Stimulated activated CD8-positive, alpha-beta memory T cell treated with anti-CD3 and anti-CD28 coated beads, Interleukin-7, amount 100 ng/mL, for 24 hours (primary cell): Measurements from ENCODE around the gene ATP23.

Source experiments
- DNase-seq: peaks from one replicate; pipeline ENCODE4 v3.0.0-alpha.2; 2020; ENCODE audit warnings: low read depth

The ATP23 gene, protein sequence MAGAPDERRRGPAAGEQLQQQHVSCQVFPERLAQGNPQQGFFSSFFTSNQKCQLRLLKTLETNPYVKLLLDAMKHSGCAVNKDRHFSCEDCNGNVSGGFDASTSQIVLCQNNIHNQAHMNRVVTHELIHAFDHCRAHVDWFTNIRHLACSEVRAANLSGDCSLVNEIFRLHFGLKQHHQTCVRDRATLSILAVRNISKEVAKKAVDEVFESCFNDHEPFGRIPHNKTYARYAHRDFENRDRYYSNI

DNA sequence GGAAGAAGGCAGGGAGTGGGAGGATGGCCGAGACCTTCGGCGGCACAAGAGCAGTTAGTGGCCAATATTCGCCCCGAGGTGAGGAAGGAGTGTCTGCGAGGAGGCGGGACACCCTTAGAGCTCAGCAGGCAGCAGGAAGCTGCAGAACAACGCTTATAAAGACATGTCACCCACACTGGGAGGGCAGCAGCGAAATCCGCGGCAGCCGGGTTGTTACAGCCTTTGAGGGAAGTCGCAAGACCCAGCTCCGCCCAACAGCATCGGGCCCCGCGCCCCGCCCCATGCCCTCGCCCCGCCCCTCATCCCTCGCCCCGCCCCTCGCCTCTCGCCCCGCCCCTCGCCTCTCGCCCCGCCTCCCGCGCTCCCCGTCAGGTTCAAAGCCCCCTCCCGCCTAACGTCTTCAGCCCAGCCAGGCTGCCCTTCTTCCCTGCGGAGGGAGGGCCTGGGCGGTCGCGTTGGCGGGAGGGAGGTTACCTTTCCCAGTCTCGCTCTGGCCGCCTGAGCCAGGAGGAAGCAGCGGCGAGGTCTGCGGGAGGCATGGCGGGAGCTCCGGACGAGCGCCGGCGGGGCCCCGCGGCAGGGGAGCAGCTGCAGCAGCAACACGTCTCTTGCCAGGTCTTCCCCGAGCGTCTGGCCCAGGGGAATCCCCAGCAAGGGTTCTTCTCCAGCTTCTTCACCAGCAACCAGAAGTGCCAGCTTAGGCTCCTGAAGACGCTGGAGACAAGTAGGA, at the start of gene ATP23:
ATP23 (plus strand) TSS at position 403 of the 730 bp plus-strand sequence; CDS start at position 538, 135 bp downstream.
- peak; percentile 70 for DNase-seq

DNA sequence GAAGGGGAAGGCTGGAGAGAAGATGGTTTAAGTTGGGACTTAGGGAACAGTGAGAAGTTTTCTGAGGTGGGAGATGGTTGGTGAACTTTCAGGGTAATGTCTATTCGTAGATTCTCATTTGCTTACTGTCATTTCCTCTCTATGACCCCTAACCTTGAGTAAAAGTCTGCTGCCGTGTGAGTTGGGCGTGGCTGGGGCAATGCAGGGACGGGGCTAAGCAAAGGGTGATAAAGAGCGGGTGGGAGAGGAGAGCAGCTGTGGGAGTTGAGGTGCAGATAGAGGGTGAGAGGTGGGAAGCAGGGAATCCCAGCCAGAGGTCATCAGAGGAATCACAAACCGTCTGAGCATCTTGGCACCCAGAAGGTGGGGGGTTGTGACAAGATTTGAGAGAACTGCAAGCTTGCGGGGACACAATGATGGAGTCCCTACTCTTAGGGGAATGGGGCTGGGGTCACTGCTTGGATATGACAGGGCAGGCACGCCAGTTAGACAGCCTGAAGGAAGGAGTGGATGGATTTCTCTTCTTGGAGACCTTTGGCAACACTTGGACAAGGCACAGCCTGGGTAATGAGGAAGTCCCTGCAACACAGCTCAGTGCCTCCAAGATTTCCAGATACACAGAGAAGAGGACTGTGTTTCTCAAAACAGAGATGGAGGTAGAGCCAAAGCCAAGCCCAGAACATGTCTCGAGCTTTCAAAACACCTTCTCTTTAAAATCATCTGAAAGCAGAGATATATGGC, 49.0 kb upstream of the ATP23 start:
- DNase-seq = no peak

DNA sequence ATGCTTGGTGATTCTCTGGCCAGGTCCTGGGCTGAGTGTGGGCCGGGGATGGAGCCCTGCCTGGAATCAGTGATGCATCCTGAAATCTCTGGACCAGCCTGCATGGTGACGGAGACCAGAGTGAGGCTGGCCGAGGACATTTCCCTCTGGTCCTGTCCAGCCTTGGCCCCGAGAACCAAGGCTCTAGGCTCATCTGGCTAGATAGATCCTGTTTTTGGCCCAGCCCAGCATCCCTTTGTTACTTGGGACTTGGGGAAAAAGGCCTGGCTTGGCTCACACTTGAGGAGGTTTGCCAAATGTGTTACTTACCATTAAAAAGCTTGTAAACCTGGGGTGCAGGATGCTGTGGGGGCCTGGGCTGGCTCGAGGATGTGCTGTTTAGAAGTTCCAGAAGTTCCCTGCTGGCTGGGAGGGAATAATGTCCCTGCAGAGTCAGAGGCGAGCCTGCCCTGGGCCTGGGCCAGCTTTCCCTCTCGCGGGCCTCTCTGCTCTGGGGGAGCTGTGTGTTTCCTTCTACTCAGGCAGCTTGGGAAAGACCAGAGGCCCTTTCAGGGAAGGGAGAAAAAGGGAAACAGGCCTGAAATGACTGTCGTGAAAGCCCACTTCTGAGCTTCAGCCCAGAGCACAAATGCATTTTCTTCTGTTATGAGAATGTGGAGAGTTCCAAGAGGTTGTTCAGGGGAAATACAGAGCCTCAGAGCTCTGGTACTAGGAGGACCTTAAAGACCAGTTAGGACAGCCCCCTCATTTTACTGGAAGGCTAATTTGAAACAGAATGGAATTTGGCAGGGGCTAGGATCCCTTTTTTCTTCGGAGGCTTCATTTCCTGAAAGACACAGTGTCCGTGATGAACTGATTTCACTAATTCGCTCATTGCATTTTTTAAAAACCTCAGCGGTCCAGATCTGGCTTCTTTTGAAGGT, 47.7 kb upstream of the ATP23 start:
- DNase-seq = no peak

DNA sequence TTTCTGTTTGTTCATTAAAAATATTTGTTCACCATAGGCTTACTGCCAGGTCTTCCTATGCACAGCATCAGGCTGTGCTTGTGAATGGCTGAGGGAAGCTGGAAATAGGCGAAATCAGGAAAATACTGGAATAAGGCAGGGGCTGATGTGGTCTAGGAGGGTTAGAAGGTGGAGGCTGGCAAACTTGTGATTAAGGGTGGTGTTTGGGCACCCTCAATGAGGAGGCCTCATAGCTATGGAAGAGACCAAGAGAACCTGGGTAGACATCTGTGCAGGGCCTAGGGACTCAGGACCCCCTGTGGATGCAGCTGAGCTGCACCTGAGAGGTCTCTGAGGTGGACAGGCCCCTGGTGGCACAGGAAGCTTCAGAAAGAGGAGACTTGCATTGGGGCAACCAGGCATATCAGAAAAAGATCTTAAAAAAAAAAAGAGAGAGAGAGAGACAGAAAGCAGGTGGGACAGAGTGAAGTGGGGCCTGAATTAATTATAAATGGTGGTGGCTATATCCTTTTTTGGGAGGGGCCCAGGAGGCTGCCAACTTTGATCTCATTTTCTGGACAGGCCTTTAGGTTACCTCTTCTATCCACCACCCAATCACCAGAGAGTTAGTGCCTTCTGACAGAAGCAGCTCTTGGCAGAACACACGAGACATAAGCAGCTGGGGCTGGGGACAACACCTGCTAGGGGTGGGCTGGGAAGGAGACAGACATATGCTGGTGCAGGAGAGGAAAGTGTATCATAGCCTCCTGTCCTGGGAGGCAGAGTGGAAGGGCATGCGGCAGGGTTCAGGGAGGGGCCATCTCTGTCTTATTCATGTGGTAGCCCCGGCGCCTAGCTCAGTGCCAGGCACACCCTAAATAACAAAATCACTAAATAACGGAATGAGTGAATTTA, 46.7 kb upstream of the ATP23 start:
- no peak for DNase-seq

DNA sequence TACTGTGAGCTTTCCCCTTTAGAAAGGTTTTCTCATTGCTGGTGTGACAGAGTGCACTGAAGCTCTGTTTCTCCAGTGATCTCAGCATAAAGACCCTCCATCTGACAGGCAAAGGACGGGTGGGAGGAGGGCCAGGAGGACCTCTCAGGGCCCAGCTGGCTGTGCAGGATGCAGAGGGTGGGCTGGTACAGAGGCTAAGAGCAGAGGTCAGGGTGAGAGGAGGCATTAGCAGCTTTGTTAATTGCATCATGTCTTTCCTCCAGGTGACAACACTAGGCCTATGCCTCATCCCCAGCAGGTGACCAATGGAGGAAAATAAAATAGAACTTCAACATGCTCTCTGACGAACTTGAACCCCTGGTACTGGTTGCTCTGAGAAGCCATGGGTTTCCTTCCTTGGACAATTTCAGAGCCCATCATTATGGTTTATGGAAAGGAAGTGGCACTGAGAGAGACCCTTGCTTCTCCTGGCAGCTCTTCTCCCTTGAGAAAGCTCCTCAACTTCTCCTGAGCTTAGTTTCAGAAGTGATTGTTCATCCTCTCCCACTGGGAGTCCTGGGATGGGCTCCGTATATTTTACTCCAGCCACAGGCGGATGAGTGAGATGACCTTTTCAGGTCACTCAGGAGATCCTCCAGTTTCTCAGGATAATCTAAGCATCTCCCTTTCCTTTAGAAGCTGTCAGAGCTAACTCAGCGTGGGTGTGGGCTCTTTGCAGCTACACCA, 45.8 kb upstream of the ATP23 start:
- DNase-seq = no peak

DNA sequence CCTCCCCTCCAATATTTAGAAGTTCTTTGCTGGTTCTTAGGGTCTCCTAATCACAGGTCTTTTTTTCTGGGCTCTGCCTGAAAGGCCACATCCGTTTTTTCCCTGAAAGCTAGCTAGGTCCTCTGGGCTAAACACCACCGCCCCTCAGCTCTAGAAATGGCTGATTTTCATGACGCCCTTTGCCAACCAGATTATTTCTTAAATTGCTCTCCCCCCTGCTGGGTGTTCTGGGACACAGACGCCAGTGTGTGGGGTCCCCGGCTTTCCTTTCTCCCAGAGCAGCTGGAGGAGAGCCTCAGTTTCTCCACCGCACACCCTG, 45.3 kb upstream of the ATP23 start:
- DNase-seq = no peak

DNA sequence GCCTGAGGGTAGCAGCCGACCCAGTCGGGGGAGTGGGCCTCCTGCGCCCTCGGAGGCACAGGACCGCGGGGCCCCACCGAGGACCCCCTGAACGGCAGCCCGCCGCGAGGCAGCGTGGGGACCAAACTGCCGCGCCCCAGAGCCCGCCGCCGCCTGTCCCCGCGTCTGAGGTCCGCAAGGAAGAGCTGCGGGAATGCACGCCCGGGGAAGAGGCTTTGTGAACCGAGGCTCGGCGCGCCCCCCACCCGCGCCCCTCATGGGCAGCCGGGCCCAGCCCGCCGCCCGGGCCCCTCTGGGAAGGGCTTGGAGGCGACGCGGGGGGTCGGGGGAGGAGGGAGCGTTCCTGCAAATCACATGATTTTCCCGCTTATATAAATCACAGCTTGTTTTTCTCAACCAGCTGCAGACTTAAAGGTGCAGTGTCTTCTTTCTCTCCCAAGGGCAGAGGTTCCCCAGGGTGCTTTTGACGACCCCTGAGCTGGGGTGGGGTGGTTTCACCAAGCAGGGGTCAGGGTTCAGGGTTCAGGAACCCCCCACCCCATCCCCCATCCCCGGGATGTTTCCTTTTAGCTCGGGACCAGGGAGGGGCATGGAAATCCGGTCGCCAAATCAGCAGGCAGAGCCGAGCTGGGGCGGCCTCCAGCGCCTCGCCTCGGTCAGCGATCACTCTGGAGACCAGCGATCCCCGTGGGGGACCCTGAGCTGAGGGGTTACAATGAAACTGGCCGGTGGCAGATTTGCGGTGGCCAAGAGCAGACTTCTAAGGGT, 44.7 kb upstream of the ATP23 start:
- no peak for DNase-seq

DNA sequence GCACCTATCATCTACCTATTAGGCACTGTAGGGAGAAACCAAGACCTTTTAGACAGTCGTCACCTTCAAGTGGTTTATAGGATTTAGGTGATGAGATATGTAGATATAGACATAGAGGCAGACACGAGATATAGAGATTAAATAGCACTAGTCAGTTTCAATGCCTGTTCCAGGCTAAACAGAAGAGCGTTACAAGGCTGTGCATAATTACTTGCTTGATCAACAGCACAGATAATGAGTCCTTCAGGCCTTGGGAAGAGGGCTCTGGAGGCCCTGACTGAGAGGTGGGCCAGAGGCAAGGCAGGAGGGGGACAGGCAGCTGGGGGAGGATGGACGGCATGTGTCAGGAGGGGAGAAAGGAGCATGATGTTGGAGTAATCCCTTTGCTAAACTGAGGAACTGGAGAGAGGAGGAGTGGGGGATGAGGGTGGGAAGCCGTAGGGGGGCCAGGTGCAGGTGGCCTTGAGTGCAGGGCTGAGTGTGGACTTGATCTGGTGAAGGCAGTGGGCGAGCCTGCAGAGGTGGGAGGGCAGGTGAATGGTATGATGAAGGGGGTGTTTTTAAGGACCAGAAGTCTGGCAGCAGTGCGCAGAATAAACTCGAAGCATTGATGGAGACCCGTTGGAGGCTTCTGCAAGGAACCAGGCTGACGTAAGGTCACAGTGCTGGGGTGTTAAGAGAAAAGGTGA, 43.9 kb upstream of the ATP23 start:
- DNase-seq = no peak

DNA sequence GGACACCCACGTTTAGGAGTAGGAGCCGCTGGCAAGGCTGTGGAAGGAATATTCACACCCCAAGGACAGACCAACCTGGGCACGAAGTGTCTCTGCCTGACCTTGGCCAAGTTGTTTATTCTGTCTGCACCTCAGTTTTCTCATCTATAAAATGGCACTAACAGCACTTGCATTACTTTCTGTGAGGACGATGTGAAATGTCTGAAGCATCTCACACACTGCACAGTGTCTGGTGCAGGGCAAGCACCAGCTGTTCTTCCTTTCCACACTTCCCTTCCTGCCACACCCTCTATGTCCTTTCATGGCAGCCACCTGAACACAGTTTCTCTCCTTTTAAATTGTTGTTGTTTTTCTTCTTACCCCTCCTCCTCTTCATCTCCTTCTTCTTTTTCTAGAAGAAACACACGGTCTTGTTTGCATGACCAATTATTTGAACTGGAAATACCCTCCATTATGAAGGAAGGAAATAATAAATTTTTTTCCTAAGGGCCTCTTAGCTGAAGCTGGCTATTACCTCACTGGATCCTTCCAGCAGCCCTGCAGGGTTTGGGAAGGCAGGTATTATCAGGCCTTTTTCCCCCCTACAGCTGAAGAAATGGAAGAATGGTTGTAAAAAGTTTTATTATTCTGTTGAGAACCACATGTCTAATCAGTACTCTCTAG, 42.9 kb upstream of the ATP23 start:
- DNase-seq = no peak

DNA sequence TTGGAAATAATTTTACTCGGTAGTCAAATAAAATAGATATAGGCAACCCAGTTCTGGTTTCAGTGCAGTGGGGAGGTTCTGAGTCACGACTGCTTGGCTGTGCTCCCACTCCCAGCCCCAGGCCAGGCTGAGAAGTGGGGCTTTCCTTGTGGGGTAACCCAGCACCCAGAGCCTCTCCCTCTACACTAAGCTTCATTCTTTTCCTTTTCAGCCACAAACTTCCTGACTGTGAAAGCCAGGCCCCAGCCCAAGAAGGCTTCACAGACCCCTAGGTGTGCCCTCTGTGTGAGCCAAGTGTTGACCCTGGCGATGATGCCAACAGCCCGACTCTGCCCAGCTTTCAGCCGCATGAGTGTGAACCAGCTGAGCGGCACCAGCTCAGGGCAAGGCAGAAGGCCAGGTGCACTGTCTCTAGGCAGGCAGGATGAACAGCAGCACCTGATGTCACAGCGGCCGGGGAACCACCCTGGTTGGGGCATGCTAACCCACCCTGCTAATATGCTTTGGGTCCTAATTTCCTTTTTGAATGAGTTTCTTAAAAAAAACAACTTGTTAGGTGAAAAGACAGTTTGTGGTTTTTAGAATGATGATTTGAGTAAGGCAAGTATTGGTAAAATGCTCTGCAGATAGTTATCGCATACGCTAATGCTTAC, 42.2 kb upstream of the ATP23 start:
- peak; percentile 57 for DNase-seq

DNA sequence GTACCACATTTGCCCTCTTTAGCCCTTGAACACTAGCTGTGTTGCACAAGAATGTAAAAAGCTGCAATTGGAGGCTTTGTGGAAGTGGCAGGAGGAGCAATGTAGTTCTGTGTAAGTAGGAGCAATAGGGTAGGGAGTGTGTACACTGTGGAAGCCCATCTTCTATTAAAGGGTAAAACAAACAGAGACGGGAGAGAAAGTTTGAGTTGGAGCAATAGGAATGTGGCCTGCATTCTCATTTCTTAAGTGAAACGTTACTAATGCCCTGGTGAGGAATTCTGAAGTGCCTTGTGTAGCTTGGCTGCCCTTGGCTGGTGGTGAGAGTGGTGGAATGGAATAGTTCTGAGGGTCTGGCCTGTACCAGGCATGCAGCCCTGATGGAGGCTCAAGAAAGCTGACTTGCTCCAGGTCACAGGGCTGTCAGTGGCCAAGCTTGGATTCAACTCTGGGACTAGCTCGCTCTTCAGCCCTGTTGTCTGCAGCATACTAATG, 38.8 kb upstream of the ATP23 start:
- DNase-seq = no peak

DNA sequence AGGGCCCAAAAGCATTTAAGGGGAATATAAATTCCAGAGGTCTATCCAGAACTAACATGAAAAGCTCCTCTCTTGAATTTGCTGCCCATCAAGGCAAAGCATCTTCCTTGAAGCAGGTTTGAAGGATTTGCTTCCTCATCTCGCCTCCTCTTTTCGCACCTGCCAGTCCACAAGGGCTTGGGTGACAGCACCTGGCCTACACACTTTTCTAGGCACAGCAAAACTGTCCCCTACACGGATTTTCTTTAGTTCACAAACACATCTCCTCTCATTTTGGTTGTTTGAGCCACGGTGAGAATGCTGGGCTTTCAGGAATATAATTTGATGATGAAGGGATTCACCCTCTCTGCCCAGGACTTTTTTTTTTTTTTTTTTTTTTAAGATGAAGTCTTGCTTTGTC, 36.9 kb upstream of the ATP23 start:
- DNase-seq = no peak

DNA sequence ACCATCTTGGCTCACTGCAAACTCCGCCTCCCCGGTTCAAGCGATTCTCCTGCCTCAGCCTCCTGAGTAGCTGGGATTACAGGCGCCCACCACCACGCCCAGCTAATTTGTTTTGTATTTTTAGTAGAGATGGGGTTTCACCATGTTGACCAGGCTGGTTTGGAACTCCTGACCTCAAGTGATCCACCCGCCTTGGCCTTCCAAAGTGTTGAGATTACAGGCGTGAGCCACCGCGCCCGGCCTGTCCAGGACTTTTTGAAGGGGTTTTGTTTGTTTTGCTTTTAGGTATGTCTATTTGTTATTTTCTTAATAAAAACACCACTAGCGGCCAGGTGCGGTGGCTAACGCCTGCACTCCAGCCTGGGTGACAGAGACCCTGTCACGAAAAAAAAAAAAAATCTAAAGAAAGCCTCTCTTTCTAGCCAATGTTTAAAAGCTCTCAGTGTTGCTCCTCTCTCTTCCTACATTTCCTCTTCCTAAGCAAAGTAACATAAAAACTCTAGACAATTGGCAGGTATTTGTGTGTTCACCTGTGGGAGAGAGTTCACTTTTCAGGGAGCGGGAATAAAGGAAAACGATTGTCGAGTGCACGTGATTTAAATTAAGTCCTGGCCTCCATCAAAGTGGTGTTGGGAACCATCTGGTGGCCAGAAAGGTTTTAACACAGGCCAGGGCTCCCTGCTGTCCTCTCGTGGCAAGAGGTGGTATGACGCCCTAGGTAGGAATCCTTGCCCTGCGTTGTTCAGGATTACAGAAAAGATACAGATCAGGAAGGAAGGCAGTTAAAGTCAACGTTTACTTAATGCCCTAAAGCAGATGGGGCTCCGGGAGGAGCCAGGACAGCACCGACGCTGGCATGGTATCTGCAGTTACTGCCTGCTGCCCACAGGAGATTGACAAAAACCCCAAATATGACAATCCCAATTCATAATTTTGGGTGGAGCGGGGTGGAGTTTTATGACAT, 36.2 kb upstream of the ATP23 start:
- peak; percentile 69 for DNase-seq

DNA sequence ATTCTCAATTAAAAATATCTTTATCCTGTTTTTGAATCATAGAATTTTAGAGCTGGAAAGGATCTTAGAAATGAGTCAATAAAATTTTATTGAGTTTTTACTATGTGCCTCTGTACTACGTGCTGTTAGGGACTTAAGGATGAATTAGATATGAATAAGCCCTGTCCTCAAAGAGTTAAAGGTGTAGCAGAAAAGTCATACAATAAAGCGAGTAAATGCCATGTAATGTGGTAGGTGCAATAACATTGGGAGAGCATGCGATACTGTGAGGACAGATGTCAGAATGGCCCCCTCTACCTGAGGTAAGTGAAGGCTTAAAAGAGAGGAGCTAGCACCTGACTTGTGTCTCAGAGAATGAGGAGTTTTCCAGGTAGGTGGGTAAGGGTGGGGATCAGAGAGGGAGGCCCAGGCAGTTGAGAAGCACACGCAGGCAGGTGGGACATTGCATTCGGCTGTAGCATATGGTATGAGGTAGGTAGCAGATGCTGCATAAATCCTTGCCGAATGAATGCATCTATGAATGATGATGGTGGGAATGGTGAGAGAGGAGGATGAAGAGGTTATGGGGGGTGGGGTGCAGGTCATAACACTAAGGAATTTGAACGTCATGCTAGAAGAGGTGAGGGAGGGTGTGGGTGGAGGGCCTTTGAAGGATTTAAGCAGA, 35.4 kb upstream of the ATP23 start:
- no peak for DNase-seq

DNA sequence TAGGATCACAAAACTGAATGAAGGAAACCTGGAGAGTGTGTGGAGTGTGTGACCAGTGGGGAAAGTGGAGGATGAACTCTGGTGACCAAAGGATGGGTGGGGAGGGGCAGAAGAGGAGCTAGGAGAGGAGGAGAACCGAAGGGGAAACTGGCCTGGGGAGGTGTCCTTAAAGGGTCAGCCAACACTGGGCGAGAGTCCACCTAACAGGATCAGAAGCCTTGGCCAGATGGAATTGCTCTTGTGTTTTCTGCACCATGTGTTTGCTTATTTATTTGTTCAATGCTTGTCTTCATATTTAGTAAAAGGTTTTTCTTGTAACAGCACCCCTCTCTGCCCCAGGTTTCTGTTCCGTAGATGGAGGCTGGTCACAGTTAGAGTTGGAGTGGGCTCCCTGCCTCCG, 34.5 kb upstream of the ATP23 start:
- no peak for DNase-seq

DNA sequence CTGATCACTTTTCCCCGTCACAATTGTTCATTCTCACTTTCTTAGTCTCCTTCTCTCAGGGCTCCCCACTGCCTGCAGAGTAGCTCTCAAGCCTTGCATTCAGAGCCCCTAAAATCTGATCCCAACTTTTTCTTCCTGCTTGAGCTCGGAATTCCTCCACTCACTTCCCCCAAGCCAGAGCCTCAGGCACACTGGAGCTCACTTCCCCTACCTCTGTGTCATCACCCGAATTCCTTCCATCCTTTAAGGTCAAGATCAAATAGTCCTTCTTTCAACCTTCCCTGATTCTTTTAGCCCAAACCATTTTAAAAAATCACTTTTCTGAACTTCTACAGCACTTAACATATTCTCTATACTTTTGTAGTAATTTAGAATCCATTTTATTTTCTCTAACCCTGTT, 34.1 kb upstream of the ATP23 start:
- DNase-seq = no peak
